BE2C (cell line): ENCODE results near the gene TESK2.

ENCODE experiments used
- DNase-seq: peaks from one replicate; pipeline ENCODE4 v3.0.0-alpha.2; 2020
- H3K27me3 ChIP-seq: fragments of 250-450 bp; sonication (Bioruptor Pico); 2 replicates; pipeline ENCODE4 v1.5.1; 2020; ENCODE audit warnings: mild to moderate bottlenecking
- H3K36me3 ChIP-seq: fragments of 250-450 bp; sonication (Bioruptor Pico); 2 replicates; pipeline ENCODE4 v1.5.1; 2020; ENCODE audit warnings: mild to moderate bottlenecking
- H3K4me1 ChIP-seq: fragments of 250-450 bp; sonication (Bioruptor Pico); 2 replicates; pipeline ENCODE4 v1.5.1; 2020
- H3K4me3 ChIP-seq: 2 replicates; pipeline ENCODE4 v1.5.1; 2011; ENCODE audit warnings: low read depth, low read length
- H3K9me3 ChIP-seq: fragments of 250-450 bp; sonication (Bioruptor Pico); 2 replicates; pipeline ENCODE4 v1.5.1; 2020
- TF ChIP-seq, protein P1 (sequence below): IDR thresholded peaks from 2 replicates; pipeline ENCODE4 v1.5.1; 2012; ENCODE audit warnings: mild to moderate bottlenecking, low read depth, low read length

Gene TESK2

DNA sequence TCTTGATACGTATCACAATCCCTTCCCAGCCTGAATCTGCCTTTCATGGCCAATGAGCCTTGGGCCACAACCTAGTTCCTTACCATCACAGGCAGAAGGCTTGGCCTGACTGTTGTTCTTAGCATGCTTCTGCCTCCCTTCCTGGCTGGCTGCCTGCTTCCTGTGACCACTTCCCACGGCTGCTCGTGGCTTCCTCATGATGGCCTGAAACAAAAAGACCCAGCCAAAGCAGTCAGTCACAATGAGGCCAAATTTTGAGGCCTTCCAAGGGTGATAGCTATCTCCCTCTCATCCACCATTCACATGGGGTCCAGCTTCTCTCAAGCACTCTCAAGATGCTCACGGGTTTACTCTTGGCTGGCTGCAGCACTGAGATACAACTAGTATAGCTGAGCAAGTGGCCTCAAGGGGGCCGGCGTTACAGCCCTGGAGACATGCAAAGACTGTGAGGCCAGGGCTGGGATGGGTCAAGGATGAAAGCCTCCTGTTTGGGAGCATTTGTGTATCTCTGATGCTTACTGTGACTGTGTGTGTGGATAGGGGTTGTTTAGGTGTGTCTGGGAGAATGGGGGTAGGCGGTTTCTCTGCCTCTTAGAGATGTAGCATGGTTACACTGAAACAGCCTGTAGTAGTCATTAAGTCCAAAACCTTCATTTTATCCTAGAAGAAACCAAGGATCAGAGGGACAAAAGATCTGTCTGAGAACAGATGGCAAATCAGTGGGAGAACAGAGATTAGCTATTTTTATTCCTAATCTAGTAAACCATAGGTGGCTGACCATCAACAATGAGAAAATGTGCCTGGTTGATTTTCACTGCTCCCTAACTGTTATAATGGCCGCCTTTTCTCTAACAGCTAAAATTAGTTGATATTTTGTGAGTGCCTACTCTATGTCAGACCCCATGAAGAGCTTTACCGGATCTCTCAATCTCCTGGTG is 156.4 kb downstream of the TESK2 start:
- H3K4me3 ChIP-seq = no peak overlapping the region
- TF ChIP-seq, protein P1, sequence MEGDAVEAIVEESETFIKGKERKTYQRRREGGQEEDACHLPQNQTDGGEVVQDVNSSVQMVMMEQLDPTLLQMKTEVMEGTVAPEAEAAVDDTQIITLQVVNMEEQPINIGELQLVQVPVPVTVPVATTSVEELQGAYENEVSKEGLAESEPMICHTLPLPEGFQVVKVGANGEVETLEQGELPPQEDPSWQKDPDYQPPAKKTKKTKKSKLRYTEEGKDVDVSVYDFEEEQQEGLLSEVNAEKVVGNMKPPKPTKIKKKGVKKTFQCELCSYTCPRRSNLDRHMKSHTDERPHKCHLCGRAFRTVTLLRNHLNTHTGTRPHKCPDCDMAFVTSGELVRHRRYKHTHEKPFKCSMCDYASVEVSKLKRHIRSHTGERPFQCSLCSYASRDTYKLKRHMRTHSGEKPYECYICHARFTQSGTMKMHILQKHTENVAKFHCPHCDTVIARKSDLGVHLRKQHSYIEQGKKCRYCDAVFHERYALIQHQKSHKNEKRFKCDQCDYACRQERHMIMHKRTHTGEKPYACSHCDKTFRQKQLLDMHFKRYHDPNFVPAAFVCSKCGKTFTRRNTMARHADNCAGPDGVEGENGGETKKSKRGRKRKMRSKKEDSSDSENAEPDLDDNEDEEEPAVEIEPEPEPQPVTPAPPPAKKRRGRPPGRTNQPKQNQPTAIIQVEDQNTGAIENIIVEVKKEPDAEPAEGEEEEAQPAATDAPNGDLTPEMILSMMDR = no peak
- H3K9me3 ChIP-seq = no peaks in the 10 kb centered on the region
- DNase-seq = no peak
- H3K27me3 ChIP-seq = no peaks in the 10 kb centered on the region
- H3K36me3 ChIP-seq = no peaks in the 10 kb centered on the region
- H3K4me1 ChIP-seq = no peaks in the 10 kb centered on the region

DNA sequence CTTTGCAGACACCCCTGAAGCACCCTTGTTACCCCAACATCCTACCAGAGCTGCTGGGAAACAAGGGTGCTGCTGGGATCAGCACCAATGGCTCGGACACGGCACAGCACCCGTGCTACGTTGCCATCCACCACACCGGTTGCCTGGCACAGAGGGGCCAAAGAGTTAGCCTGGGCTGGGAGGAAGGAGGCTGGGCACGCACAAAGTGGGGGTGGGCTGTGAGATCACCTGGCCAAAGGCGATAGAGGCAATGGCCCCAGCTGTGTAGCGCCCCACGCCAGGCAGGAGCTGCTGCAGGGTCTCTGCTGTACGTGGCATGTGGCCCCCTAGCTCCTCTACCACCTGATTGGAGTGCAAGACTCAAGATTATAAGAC is 158.6 kb downstream of the TESK2 start:
- Histone ChIP-seq H3K36me3 (no peaks in the 10 kb centered on the region), H3K27me3 (no peaks in the 10 kb centered on the region)

DNA sequence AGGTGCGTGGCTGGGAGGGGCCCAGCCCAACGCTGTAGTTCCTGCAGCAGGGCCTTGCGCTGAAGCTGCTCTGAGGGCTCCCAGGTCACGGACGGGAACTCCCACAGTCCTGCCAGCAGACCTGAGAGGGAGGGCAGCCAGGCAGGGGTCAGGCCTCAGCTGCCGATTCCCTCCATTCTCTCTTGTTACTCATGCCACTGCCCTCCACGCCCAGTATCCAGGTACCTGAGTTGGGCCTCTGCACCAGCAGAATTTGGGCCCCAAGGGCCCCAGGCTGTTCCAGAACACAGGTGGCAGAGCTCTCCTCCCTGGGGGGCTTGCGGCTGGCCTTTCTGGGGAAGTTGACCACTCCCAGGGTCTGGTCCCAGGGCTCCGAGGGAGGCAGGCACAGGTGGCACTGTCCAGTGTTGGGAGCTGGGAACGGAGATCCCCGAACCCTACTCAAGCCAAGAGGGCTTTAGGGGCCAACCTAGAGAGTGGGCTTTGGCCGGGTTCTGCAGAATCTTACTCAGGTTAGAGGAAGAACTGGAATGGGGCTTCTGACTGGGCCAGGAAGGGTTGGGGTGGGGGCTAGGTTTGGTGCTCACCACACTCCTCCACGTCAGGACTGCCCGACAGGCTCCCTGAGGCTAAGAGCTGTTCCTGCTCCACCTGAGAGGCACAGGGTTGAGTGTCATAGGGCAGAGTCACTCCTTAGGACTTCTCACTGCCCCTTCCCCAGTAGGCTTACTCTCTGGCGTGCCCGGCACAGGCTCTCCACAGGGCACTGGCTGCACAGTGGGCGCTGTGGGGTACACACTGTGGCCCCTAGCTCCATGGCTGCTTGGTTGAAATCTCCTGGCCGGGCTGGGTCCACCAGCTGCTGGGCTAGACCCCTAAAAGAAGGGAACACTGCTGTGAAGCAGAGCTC is 159.3 kb downstream of the TESK2 start:
- H3K9me3 ChIP-seq = no peaks in the 10 kb centered on the region
- no peak for DNase-seq
- no peaks in the 10 kb centered on the region for H3K27me3 ChIP-seq
- H3K4me3 ChIP-seq = no peak overlapping the region
- TF ChIP-seq, protein P1 = no peak
- no peaks in the 10 kb centered on the region for H3K36me3 ChIP-seq
- no peaks in the 10 kb centered on the region; the same call in 1 of the 2 replicates for H3K4me1 ChIP-seq

More for the DNA sequence above, 158.6 kb downstream of the TESK2 start:
- no peaks in the 10 kb centered on the region for H3K9me3 ChIP-seq
- no peaks in the 10 kb centered on the region for H3K4me1 ChIP-seq
- DNase-seq = no peak
- H3K4me3 ChIP-seq = no peak overlapping the region
- TF ChIP-seq, protein P1 = no peak

DNA sequence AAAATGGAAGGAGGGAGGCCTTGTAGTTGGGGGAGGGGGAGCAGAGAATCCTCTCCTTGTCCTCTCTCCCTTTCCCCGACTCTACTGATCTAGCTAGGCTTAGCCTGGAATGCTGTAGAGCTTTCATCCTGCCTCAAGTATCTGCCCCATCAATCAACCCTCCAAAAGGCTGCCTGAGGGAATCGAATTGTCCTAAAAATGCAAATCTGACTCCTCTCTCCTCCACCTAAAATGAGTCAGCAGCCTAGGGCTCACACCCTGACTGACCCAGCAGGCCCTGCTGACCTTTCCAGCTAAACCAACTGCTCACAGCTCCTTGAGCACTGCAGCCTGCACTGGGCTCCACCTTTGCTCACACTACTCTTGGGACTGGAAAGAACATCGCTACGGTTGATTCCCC is 161.5 kb downstream of the TESK2 start:
- Histone ChIP-seq H3K36me3 (no peaks in the 10 kb centered on the region), H3K9me3 (no peaks in the 10 kb centered on the region), H3K27me3 (no peaks in the 10 kb centered on the region), H3K4me3 (no peak overlapping the region), H3K4me1 (no peaks in the 10 kb centered on the region; the same call in 1 of the 2 replicates)
- TF ChIP-seq, protein P1 = no peak
- no peak for DNase-seq

DNA sequence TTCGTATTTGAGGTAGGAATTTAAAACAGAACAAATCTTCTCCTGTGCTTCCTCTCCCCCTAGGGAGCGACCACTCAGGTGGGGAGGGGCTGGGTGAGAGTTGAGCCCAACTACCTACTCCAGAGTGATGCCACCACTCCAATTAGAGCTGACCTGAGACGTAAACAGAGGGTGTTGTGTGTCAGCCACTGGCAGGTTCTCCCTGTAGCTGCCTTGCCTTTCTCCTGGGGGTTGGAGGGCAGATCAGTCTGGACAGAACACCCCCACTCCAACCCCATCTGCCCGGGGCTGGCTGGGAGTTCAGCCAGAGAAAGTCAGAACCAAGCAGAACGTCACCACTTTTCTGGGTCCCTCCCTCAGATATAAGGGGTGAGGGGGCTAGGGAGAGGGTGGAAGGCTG is 162.3 kb downstream of the TESK2 start:
- no peak for DNase-seq
- Histone ChIP-seq H3K36me3 (no peaks in the 10 kb centered on the region), H3K4me1 (no peaks in the 10 kb centered on the region; the same call in 1 of the 2 replicates), H3K4me3 (peak overlapping the region; percentile 24; the same call in 1 of the 2 replicates), H3K27me3 (no peaks in the 10 kb centered on the region), H3K9me3 (no peaks in the 10 kb centered on the region)
- TF ChIP-seq, protein P1 = no peak
